DMS79 treated with DMSO at 0.1 percent for 48 hours (cell line): Measurements from ENCODE around the gene POU2F1.
A peak's percentile ranks its signal among the peaks of the same experiment; 100 is the strongest.

Experiments used
- DNase-seq: peaks from one replicate; lab custom pipeline; 2025; lab: John Stamatoyannopoulos, UW

POU2F1 gene

DNA sequence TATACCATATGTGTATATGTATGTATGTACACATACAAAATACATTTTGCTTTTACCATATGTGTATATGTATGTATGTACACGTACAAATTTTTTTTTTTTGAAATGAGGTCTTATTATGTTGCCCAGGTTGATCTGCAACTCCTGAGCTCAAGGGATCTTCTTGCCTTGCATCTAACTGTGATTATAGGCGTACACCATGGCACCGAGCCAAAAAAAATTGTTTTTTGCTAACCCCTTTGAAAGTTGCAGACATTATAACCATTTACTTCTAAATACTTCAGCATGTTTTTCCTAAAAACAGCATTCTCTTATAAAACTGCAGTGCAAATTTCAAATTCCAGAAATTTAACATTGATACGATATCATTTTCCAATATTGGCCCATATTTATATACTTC, 147.0 kb downstream of the POU2F1 start:
- DNase-seq: no peak

DNA sequence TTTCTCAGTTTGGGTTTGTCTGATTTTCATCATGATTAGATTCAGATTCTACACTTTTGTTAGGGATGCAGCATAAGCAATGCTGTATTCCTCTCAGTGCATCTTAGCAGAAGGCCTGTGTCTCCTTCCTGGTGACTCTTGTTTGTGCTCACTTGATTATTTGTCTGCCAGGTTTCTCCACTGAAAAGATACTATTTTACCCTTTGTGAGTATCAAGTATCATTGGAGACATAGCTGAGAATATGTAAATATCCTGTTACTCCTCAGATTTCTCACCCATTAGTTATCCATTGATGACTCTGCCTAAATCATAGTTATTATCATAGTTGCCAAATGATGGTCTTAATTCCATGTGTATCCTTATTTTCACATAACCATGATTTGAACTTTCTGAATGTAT, 148.5 kb downstream of the POU2F1 start:
- no peak for DNase-seq

DNA sequence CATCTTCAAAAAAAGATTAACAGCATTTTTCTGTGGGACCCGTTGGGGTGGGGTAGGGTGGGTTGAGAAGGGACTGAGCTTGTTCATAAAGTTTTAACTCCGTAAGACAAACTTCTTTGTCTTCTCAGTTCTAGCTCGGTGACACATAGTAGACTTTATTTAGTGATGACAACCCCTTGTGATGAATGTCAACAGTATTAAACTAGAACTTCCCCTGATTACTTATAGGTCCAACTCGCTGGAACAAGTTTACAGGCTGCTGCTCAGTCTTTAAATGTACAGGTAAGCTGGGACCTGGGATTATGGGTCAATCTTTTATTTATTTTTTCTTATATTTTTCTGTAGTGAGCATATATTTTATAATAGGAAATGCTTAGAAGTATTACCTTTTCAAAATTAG, 149.2 kb downstream of the POU2F1 start:
- no peak for DNase-seq

DNA sequence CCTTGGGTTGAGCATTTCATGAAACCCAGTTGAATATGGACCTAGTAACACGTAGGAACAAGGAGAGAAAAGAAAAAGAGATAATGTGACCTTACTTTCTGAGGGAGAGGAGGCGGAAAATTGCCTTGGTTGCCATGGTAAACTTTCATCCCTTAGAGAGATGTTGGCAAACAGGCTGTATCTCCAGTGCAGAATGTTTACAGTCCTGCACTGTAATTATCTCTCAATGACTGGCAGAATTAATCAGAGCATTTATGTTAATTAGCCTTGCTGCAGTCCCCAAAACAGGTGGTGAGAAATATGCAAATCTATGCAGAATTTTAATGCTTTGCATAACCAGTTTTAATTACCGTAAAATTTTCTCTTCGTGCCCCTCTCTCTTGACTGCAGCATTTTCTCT, 150.3 kb downstream of the POU2F1 start:
- DNase-seq: no peak

GRCh38 chr1:167373398-167373797, 152.7 kb downstream of the POU2F1 start:
- no peak for DNase-seq

DNA sequence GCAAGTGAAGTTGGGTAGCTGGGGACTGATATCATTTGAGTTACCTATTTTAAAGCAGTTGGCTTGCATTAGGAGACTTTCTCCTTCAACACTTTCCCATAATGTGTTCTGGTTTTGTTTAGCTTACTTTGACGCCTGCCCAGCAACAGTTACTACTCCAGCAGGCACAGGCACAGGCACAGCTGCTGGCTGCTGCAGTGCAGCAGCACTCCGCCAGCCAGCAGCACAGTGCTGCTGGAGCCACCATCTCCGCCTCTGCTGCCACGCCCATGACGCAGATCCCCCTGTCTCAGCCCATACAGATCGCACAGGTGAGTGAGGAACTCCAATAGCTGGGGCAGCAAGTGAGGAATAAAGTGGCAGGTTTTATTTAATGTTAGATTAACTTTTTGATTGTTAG, 153.3 kb downstream of the POU2F1 start:
- DNase-seq: no peak

GRCh38 chr1:167375949-167376348, 155.3 kb downstream of the POU2F1 start:
- no peak for DNase-seq

DNA sequence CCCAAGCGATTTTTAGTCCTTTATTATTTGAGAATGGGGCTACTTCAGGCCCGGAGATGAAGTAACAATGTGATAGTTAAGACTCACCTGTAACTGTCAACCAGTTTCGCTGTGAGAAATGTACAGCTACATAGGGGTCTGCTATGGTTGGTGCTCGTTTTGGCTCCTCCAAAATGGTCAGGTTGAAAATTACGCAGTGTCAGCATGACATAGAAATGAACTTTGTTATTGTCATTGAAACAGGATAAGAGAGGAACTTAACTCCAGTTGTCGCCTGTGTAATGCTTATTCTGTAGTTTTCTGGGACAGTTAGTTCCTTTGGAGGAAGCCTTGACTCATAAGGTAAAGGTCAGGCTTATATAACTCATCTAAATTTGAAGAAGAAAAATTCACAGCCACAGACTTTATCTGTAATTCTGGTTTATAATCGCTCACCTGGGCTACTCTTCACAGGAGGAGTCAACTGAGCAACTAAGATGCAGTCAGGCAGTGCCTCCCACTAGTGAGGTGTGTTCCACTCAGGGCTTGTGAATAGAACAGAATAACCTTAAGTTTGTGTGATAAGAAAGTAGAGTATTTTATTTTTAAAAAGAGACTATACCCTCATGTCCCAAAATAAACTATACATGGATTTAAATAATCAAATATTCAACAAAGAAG, 166.7 kb downstream of the POU2F1 start:
- no peak for DNase-seq

- DNase-seq: no peak
Measured at GRCh38 chr1:167388976-167389375, 168.3 kb downstream of the POU2F1 start.

DNA sequence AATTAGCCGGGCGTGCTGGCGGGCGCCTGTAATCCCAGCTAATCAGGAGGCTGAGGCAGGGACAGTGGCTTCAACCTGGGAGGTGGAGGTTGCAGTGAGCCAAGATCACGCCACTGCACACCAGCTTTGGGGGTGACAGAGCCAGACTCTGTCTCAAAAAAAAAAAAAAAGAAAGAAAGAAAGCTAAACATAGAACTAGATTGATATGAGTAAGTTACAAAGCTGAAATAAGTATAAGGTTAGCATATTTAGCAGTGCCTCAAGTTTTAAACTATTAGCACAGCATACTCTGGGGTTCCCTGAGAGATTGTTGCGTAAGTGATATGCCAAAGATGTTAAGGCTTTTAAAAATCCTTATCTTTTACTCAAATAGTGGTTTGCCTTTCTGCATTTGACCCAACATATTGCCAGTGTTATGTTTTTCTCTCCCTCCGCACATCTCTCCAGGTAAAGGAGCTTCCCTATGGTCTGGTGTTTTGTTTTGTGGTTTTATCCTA, 171.6 kb downstream of the POU2F1 start:
- DNase-seq: no peak

DNA sequence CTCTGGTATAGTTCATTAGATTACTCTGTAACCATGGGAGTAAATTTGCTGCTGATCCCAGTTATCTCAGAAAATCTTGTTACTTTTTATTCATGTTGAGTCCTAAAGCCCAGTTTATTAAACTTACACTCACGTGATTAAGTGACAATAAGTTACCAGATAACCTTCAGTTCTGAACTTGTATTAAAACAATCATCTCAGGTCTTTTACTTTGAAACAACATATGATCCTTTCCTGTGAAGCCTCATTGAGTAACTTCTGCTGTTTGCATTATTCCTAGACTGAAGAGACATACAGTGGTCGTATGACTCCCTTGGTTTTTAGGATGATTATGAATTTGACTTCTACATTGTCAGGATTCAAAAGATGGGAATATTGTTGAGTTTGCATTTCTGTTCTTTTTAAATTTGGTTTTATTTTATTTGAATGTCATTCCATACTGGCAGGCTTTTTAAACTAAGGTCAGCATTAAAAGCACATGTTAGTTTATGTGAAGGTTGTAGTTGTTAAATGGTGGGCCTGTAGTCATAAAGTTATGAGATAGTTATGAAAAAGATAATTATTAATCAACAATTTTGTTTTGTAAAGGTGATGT, 179.8 kb downstream of the POU2F1 start:
- no peak for DNase-seq

- DNase-seq: peak; percentile 31
Measured at GRCh38 chr1:167401260-167401873, 180.7 kb downstream of the POU2F1 start.

DNA sequence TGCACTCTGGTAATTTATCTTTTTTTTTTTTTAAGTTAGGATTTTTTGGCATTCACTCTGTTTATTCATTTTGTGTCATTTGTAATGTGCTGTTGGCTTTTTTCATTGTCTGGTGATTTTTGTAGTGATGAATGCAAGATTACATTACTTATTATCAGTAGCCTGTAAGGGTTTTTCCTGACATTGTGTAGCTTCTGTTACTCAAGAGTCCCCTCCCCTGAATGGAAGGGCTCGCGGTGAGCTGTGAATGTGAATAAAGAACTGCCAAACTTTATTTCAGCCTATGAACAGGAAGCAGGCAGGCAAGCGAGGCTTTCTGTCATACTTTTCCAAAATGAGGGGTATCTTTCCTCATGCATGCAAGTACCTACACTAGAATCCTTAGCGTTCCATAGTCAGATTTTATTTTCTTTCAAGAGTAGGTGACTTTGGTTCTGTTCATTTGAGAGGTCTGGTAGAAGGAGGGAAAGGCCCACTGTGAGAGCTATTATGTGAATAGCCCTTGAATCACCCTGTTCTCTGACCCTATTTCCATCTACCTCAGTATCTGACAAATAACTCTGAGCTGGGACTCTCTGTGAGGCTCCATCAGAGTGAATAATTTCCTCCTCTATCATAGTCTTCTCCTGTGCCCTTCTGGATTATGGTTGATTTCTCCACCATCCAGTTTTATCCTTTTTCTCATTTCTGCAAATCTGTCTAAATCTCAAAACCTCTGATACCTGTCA, 183.6 kb downstream of the POU2F1 start:
- no peak for DNase-seq

- no peak for DNase-seq
Measured at GRCh38 chr1:167404908-167405307, 184.2 kb downstream of the POU2F1 start.

DNA sequence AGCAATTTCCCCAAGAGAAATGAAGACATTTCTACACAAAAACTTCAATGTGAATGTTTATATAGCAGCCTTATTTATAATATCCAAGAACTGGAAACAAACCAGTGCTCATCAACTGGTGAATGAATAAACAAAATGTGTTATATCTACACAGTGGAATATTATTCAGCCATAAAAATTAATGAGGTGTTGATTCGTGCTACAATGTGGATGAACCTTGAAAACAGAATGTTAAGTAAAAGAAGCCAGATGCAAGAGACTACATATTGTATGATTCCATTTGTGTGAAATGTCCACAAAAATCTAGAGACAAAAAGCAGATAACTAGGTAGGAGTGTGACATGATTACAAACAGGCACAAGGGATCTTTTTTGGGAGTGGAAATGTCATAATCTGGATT, 187.7 kb downstream of the POU2F1 start:
- no peak for DNase-seq

GRCh38 chr1:167409183-167409582, 188.5 kb downstream of the POU2F1 start:
- DNase-seq: no peak

GRCh38 chr1:167412072-167412471, 191.4 kb downstream of the POU2F1 start:
- DNase-seq: no peak

- DNase-seq: no peak
Measured at GRCh38 chr1:167412920-167413319, 192.2 kb downstream of the POU2F1 start.

GRCh38 chr1:167413328-167413727, 192.6 kb downstream of the POU2F1 start:
- no peak for DNase-seq

DNA sequence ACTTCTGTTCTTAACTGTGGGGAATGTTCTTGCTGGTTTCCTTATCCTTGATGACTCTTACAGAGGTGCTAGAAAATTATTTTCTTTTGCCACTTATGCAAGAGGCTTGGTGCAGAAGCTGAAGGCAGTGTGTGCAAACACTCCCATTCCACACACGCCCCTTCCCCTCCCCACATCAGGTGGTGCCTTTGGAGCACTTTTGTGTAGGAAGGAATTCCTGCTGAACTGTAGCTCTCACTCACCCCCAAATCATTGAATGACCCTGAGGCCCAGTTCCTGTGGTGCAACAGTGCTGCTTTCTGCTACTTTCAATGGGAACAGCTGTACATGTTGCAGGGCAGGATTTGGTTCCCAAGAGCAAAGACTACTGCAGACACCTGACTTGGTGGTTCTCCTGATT, 195.8 kb downstream of the POU2F1 start:
- DNase-seq: no peak

DNA sequence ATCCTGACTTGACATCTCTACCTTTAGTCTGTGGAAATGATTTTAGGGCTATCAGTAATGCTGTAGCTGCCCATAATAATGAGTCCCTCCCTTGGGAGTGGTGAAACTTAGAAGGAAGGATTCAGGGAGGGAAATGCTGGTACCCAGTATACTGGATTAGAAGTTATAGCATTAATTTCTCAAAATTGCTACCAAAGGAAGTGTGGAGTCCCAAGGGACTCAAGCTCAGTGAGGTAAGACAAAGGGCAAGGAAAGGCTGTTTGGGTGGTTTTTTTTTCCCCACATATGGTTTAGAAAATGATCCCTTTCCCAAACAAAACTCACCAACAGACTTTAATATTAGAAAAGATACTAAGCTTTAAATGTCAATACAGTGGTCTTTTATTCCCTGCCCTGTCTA, 197.7 kb downstream of the POU2F1 start:
- no peak for DNase-seq

DNA sequence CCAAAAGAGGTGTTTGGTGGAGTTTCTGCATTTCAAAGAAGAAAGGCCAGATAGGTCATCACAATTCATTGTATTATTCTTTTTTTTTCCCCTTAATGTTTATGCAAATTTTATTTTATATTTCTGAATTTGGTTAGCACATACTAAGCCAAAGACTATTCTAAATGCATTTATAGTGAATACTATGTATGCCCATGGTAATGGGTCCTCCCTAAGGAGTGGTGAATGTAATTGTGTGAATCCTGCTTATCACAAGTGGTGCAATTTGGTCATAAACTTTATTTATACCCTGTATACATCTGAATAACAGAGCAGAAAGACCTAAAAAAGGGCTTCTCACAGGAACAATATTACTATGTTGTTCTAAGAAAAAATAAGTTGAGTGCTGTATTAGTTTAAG, 198.6 kb downstream of the POU2F1 start:
- no peak for DNase-seq

- DNase-seq: no peak
Measured at GRCh38 chr1:167420510-167420909, 199.8 kb downstream of the POU2F1 start.
